Gastrocnemius medialis (tissue), 4 donors: ENCODE data around the gene STYX.
"Not testable (repeated sequence)": the region's sequence is repeated elsewhere in the genome, so short reads cannot be mapped to it uniquely, and the experiment has no call there.

Source experiments
- CTCF ChIP-seq, 5 experiments: fragments of 450-650 bp in 3 of 5; fragments of 200-600 bp in 2 of 5; sonication (generic) in 2 of 5; IDR thresholded peaks in 4 of 5; conservative IDR thresholded peaks in 1 of 5; 1 replicate in 4 of 5; 2 replicates in 1 of 5; pipeline ENCODE4 v1.5.1; 2016 to 2019; ENCODE audit warnings: antibody characterized with exemption in 5 of 5, mild to moderate bottlenecking in 3 of 5, moderate library complexity in 3 of 5
- POLR2A ChIP-seq, 2 donors: fragments of 450-650 bp; IDR thresholded peaks; one replicate each; pipeline ENCODE4 v1.6.1; 2017; ENCODE audit warnings: antibody characterized with exemption in 2 of 2, mild to moderate bottlenecking in 2 of 2, moderate library complexity in 2 of 2

GRCh38 chr14:52729035-52729434, 931 bp upstream of the STYX start:
- TF ChIP-seq POLR2A (IDR thresholded peaks at IDR 0.05); CTCF (IDR thresholded peaks at IDR 0.05 in 4 of 5, conservative IDR thresholded peaks at IDR 0.05 in 1 of 5): not testable (repeated sequence)
